Activated T-cell treated with anti-CD3 and anti-CD28 coated beads for 1 hour (primary cell): ENCODE results near the gene RNU1-3.

Experiments used
- DNase-seq: peaks from one replicate; pipeline ENCODE4 v3.0.0-alpha.2; 2020; ENCODE audit warnings: low read depth

RNU1-3 gene

GRCh38 chr1:16617778-16618580 lies 48.8 kb downstream of the RNU1-3 start:
- DNase-seq = no peak

DNA sequence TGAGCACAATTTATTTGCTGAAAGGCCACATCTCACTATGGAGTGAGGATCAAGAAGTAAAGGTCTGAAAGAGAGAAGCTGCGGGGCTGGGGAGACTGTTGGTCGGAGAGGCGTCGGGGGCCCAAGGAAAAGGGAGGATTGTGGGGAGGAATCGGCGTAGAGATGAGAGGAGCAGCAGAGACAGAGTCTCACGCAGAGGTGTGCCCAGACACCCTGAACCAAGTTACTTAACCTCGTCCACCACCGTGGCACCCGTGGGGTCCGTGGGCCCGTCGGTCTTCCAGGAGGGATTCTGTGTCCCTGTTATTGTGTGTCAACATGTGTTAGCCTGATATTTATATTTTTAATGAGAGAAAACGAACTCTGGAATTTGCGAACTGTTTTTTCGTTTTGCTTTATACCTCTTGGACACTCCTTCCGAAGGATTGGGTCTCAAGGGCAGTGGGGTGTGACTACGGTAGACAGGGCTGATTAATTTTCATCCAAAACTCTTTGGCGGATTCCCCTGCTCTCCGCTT lies 49.6 kb downstream of the RNU1-3 start:
- no peak for DNase-seq
